ENCODE data around the gene IGF2R.

- TF ChIP-seq CTCF (IDR thresholded peaks at IDR 0.05) = no peak
- no peak for TF ChIP-seq EZH2 (IDR thresholded peaks at IDR 0.05)
Observed at GRCh38 chr6:160078883-160079685, 110.2 kb downstream of the IGF2R start.

Measured in neural progenitor cell (in vitro differentiated cells).